ENCODE measurements around the gene ATP6V0B.

GRCh38 chr1:43930949-43931275, 43.8 kb upstream of the ATP6V0B start:
- TF ChIP-seq, protein P1, sequence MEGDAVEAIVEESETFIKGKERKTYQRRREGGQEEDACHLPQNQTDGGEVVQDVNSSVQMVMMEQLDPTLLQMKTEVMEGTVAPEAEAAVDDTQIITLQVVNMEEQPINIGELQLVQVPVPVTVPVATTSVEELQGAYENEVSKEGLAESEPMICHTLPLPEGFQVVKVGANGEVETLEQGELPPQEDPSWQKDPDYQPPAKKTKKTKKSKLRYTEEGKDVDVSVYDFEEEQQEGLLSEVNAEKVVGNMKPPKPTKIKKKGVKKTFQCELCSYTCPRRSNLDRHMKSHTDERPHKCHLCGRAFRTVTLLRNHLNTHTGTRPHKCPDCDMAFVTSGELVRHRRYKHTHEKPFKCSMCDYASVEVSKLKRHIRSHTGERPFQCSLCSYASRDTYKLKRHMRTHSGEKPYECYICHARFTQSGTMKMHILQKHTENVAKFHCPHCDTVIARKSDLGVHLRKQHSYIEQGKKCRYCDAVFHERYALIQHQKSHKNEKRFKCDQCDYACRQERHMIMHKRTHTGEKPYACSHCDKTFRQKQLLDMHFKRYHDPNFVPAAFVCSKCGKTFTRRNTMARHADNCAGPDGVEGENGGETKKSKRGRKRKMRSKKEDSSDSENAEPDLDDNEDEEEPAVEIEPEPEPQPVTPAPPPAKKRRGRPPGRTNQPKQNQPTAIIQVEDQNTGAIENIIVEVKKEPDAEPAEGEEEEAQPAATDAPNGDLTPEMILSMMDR (conservative IDR thresholded peaks at IDR 0.05; ENCODE audit: low read depth, low read length): no peak
- TF ChIP-seq EZH2 (IDR thresholded peaks at IDR 0.05; ENCODE audit: borderline replicate concordance, low read depth, low read length, poor library complexity, severe bottlenecking): no peak

Measured in A673 (cell line).